Mucosa of descending colon (tissue), 3 donors: Measurements from ENCODE around the gene SNX5. TPM values are rescaled to one million over a fixed set of nuclear protein-coding genes. Genes with fewer than 3 reads are reported as not detected.

Experiments used
- ATAC-seq: fragments of 200-7000 bp; cut with Tn5 transposase; one replicate; pipeline ENCODE4 v1.9.1; 2020; ENCODE audit warnings: mild to moderate bottlenecking, moderate library complexity
- DNase-seq, 3 donors: peaks; one replicate each; pipeline ENCODE4 v3.0.0-alpha.2; 2020
- H3K36me3 ChIP-seq: fragments of 200-600 bp; one replicate; pipeline ENCODE4 v1.8.0; 2021; ENCODE audit warnings: low read depth, mild to moderate bottlenecking
- H3K4me1 ChIP-seq: fragments of 200-600 bp; one replicate; pipeline ENCODE4 v1.8.0; 2021; ENCODE audit warnings: low read depth, mild to moderate bottlenecking
- H3K4me3 ChIP-seq: fragments of 200-600 bp; one replicate; pipeline ENCODE4 v1.8.0; 2021; ENCODE audit warnings: mild to moderate bottlenecking
- H3K9me3 ChIP-seq: fragments of 200-600 bp; one replicate; pipeline ENCODE4 v1.8.0; 2021; ENCODE audit warnings: mild to moderate bottlenecking
- CTCF ChIP-seq: fragments of 200-600 bp; IDR thresholded peaks from one replicate; pipeline ENCODE4 v1.8.0; 2022; ENCODE audit warnings: antibody characterized with exemption, mild to moderate bottlenecking
- intact Hi-C, 2 donors: fragments of 100-400 bp; cut with DNase I in 1 of 2; cut with micrococcal nuclease in 1 of 2; formaldehyde crosslinking; loops; one replicate each; pipeline versions ENCODE4 v1.11.0 to v1.11.1; 2022; cut with DNase I, micrococcal nuclease
- total RNA-seq, 3 donors: library from RNA; stranded (reverse); fragmentation: NEBNext Ultra II Directional in 2 of 3; extraction: Animal tissue kit (Norgen Biotek cat#: 25700) in 2 of 3; gene quantifications; one replicate each; pipeline versions ENCODE4 v1.2.1 to v1.2.4, GENCODE V29; 2021 to 2023
- donor health status: DM: no; HTN: no; CAD: no; lungs with moderate emphysema.
- donor health status: DM: no; HTN: no; CAD: no.
- donor health status: DM: no; HTN: yes; CAD: no.

The SNX5 gene
- total RNA-seq, 3 donors from 2014 or later: 70.3 to 117 (median 105) TPM

- no peak for TF ChIP-seq CTCF
- Histone ChIP-seq H3K4me3 (no peak overlapping the region), H3K4me1 (peaks cover 59% of the 10 kb centered on the region), H3K36me3 (no peaks in the 10 kb centered on the region), H3K9me3 (no peaks in the 10 kb centered on the region)
- ATAC-seq (no peak), DNase-seq (no peak)
- intact Hi-C loops: no loop called here
These were observed 42.7 kb downstream of the SNX5 start for GRCh38 chr20:17925940-17926300.

GRCh38 chr20:17925141-17925939 lies 43.3 kb downstream of the SNX5 start:
- intact Hi-C loops: no loop called here
- no peak for TF ChIP-seq CTCF
- Histone ChIP-seq H3K4me1 (peaks cover 59% of the 10 kb centered on the region), H3K9me3 (no peaks in the 10 kb centered on the region), H3K36me3 (no peaks in the 10 kb centered on the region), H3K4me3 (no peak overlapping the region)
- ATAC-seq (peak; percentile 74), DNase-seq (peak; percentile 75 to 92 (median 77))

GRCh38 chr20:17921774-17922173 lies 46.8 kb downstream of the SNX5 start:
- no peaks in the 10 kb centered on the region for H3K9me3 ChIP-seq
- ATAC-seq (peak; percentile 71), DNase-seq (no peak)
- no peak for TF ChIP-seq CTCF
- peaks cover 35% of the 10 kb centered on the region for H3K4me1 ChIP-seq
- H3K4me3 ChIP-seq: no peak overlapping the region
- intact Hi-C loops: no loop called here
- no peaks in the 10 kb centered on the region for H3K36me3 ChIP-seq

GRCh38 chr20:17919149-17919548 lies 49.4 kb downstream of the SNX5 start:
- H3K4me3 ChIP-seq: no peak overlapping the region
- intact Hi-C loops: no loop called here
- H3K4me1 ChIP-seq: peaks cover 9% of the 10 kb centered on the region
- no peaks in the 10 kb centered on the region for H3K36me3 ChIP-seq
- ATAC-seq (no peak), DNase-seq (no peak)
- TF ChIP-seq CTCF: no peak
- H3K9me3 ChIP-seq: no peaks in the 10 kb centered on the region

GRCh38 chr20:17917832-17918618 lies 50.6 kb downstream of the SNX5 start:
- Histone ChIP-seq H3K4me3 (no peak overlapping the region), H3K36me3 (no peaks in the 10 kb centered on the region), H3K4me1 (peaks cover 7% of the 10 kb centered on the region), H3K9me3 (no peaks in the 10 kb centered on the region)
- intact Hi-C loops: no loop called here
- no peak for DNase-seq
- TF ChIP-seq CTCF: no peak
- no peak for ATAC-seq
